Endothelial cell of umbilical vein (primary cell): ENCODE results near the gene FSIP1. TPM values are rescaled to one million over a fixed set of nuclear protein-coding genes. Genes with fewer than 3 reads are reported as not detected.

ENCODE experiments used
- BruUV-seq: library from RNA; stranded (reverse); fragments of 400-500 nt; replicated peaks from 2 replicates; lab custom pipeline; 2021; lab: Mats Ljungman, UMichigan
- CTCF ChIA-PET: fragments of 300-600, 350-600 bp; sonication (Branson Sonifier 250); formaldehyde crosslinking; loops from one replicate; lab custom pipeline; 2021; ENCODE audit warnings: antibody characterized with exemption, inconsistent platforms; lab: Charles Lee
- POLR2A ChIA-PET: fragments of 300-600, 350-600 bp; sonication (Branson Sonifier 250); formaldehyde crosslinking; loops from one replicate; lab custom pipeline; 2021; ENCODE audit warnings: antibody characterized with exemption, inconsistent platforms; lab: Charles Lee
- DNase-seq: peaks from one replicate; pipeline ENCODE4 v3.0.0-alpha.2; 2011; ENCODE audit warnings: low read depth, low spot score
- FAIRE-seq: peaks from 2 replicates; lab custom pipeline; 2011; peaks lifted over from hg19 to GRCh38; lab: Jason Lieb, UNC
- H2AFZ ChIP-seq: 2 replicates; pipeline ENCODE4 v1.6.0; 2012; ENCODE audit warnings: low read depth, low read length, control low read depth, inconsistent platforms
- H3K27ac ChIP-seq: 2 replicates; pipeline ENCODE4 v1.5.1; 2011; ENCODE audit warnings: low read depth, mild to moderate bottlenecking, control low read depth, low read length, moderate library complexity; ENCODE audit not compliant: insufficient read depth
- H3K27me3 ChIP-seq, 2 experiments: 2 replicates each; pipeline versions ENCODE4 v1.6.0 to v1.6.1; 2011; ENCODE audit warnings: low read length in 2 of 2, mixed read lengths in 1 of 2; ENCODE audit not compliant: control insufficient read depth in 2 of 2, insufficient read depth in 2 of 2
- H3K36me3 ChIP-seq, 2 experiments: 2 replicates in 1 of 2; 3 replicates in 1 of 2; pipeline ENCODE4 v1.5.1; 2011; ENCODE audit warnings: low read length in 2 of 2, mild to moderate bottlenecking in 1 of 2, moderate library complexity in 1 of 2; ENCODE audit not compliant: control insufficient read depth in 2 of 2, insufficient read depth in 2 of 2; ENCODE audit errors: extremely low read depth in 1 of 2
- H3K4me1 ChIP-seq: 3 replicates; pipeline ENCODE4 v1.5.1; 2011; ENCODE audit warnings: mild to moderate bottlenecking, low read length; ENCODE audit not compliant: control insufficient read depth, insufficient read depth; ENCODE audit errors: extremely low read depth
- H3K4me2 ChIP-seq: 2 replicates; pipeline ENCODE4 v1.6.1; 2011; ENCODE audit warnings: low read length, control low read depth, mixed read lengths; ENCODE audit not compliant: insufficient read depth
- H3K4me3 ChIP-seq, 3 experiments: fragments of 200-600 bp in 1 of 3; sonication (generic), shearing (Covaris generic) in 1 of 3; replicated peaks in 1 of 3; 2 replicates each; pipeline ENCODE4 v1.5.1; 2011 to 2016; ENCODE audit warnings: control low read depth in 3 of 3, low read length in 3 of 3, mild to moderate bottlenecking in 2 of 3, inconsistent platforms in 1 of 3, low read depth in 1 of 3, moderate library complexity in 1 of 3; ENCODE audit not compliant: insufficient read depth in 1 of 3
- H3K79me2 ChIP-seq: 2 replicates; pipeline ENCODE4 v1.6.0; 2012; ENCODE audit warnings: low read length, inconsistent platforms; ENCODE audit not compliant: control insufficient read depth, insufficient read depth
- H3K9ac ChIP-seq: replicated peaks from 2 replicates; pipeline ENCODE3; 2011; ENCODE audit warnings: low read length, control low read depth; ENCODE audit not compliant: insufficient read depth; ENCODE audit errors: extremely low read depth
- H3K9me1 ChIP-seq: replicated peaks from 3 replicates; pipeline ENCODE4 v1.6.0; 2011; ENCODE audit warnings: mild to moderate bottlenecking, low read length; ENCODE audit not compliant: control insufficient read depth, insufficient read depth; ENCODE audit errors: extremely low read depth
- H3K9me3 ChIP-seq: replicated peaks from 2 replicates; pipeline ENCODE4 v1.5.1; 2012; ENCODE audit warnings: low read length, inconsistent platforms; ENCODE audit not compliant: control insufficient read depth, insufficient read depth
- H4K20me1 ChIP-seq: replicated peaks from 2 replicates; pipeline ENCODE3; 2011; ENCODE audit warnings: mild to moderate bottlenecking, low read length; ENCODE audit not compliant: control insufficient read depth, insufficient read depth; ENCODE audit errors: extremely low read depth
- EZH2 ChIP-seq: IDR thresholded peaks from 2 replicates; pipeline ENCODE4 v1.6.1; 2012; ENCODE audit warnings: borderline replicate concordance, low read depth, mild to moderate bottlenecking, moderate library complexity, low read length, inconsistent platforms; ENCODE audit not compliant: severe bottlenecking
- FOS ChIP-seq: IDR thresholded peaks from 2 replicates; pipeline ENCODE4 v1.6.1; 2011; ENCODE audit warnings: mild to moderate bottlenecking, low read length, moderate library complexity, borderline replicate concordance; ENCODE audit not compliant: insufficient read depth
- GATA2 ChIP-seq: IDR thresholded peaks from 2 replicates; pipeline ENCODE4 v1.7.0; 2011; ENCODE audit warnings: low read depth, mild to moderate bottlenecking, moderate library complexity, mixed read lengths, low read length; ENCODE audit not compliant: insufficient read length, insufficient read depth
- JUN ChIP-seq: IDR thresholded peaks from 2 replicates; pipeline ENCODE4 v1.6.1; 2011; ENCODE audit warnings: borderline replicate concordance, low read depth; ENCODE audit not compliant: insufficient read length, insufficient read depth
- MYC ChIP-seq: IDR thresholded peaks from one replicate; pipeline ENCODE4 v1.6.1; 2011; ENCODE audit warnings: mild to moderate bottlenecking, low read depth, low read length
- POLR2A ChIP-seq: IDR thresholded peaks from 2 replicates; pipeline ENCODE4 v1.6.1; 2012; ENCODE audit warnings: low read depth, mild to moderate bottlenecking, control low read depth, low read length
- POLR2AphosphoS5 ChIP-seq: IDR thresholded peaks from 2 replicates; pipeline ENCODE4 v1.6.1; 2012; ENCODE audit warnings: low read depth, mild to moderate bottlenecking, control low read depth, low read length, moderate library complexity; ENCODE audit not compliant: insufficient read depth
- dilution Hi-C: fragments of 300-500 bp; cut with MboI; formaldehyde crosslinking; loops from one replicate; pipeline ENCODE4 v1.15.0; 2019; ENCODE audit warnings: low sequenced_read_pairs; ENCODE audit not compliant: extremely low pct_ligation_motif_present
- intact Hi-C: fragments of 100-400 bp; cut with micrococcal nuclease; formaldehyde crosslinking; loops from one replicate; pipeline ENCODE4 v1.10.0; 2022
- polyA plus RNA-seq, 4 experiments: library from polyadenylated mRNA; depleted of rRNA in 3 of 4; stranded (reverse) in 3 of 4; unstranded in 1 of 4; fragments of >200 nt; gene quantifications; 2 replicates each; pipeline versions ENCODE4 v1.2.1 to v1.2.3, GENCODE V29; 2011 to 2012; ENCODE audit warnings: missing spikeins in 1 of 4
- total RNA-seq: library from RNA; stranded (reverse); gene quantifications from 2 replicates; pipeline ENCODE4 v1.2.3, GENCODE V29; 2021
- TF ChIP-seq, protein P1 (sequence below), 2 donors: IDR thresholded peaks; 1 replicate in 1 of 2; 2 replicates in 1 of 2; pipeline ENCODE4 v1.5.1; 2011; ENCODE audit warnings: low read length in 2 of 2, mild to moderate bottlenecking in 2 of 2, moderate library complexity in 2 of 2, control low read depth in 1 of 2, inconsistent platforms in 1 of 2, low read depth in 1 of 2; ENCODE audit not compliant: insufficient read depth in 1 of 2; ENCODE audit errors: extremely low read depth in 1 of 2
- TF ChIP-seq, protein P2 (sequence below): IDR thresholded peaks from 2 replicates; pipeline ENCODE4 v1.6.1; 2011; ENCODE audit not compliant: insufficient read depth, insufficient read length

The FSIP1 gene
- total and polyA plus RNA-seq, 2 donors (not counting 3 experiments of a cell fraction or from before 2014, with no cell fraction given), result 0.23 to 1.1 TPM

DNA sequence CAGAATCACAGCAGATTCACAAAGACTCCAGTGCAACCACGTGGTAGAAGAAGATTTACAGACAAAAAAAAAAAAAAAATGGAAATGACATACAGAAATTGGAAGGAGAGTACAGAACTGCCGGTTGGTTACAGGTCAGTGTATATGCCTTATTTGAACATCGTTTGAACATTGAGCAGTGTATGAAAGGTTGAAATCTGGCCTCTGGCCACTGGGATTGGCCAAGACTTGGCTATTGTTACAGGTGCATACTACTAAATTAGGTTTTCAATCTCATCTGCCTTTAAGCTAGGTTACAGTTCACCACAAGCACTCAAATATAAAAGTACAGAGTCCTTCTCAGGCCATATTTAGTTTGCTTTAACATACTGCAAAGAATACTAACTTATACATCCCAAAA is 142.0 kb downstream of the FSIP1 start:
- peaks cover 20% of the 10 kb centered on the region for H3K4me1 ChIP-seq
- DNase-seq (no peak), FAIRE-seq (no peak)
- no peak overlapping the region for H3K9ac ChIP-seq
- CTCF ChIA-PET, result interaction anchor here (0.7 to 2.5 kb wide), 9 partner anchors 9 to 116 kb away, joined by 3 to 21 read pairs (median 4); no protein-coding TSS in a partner anchor
- H3K79me2 ChIP-seq, result no peaks in the 10 kb centered on the region
- no peaks in the 10 kb centered on the region for H3K9me3 ChIP-seq
- POLR2A ChIA-PET, result no interaction called here
- H3K27me3 ChIP-seq, result no peaks in the 10 kb centered on the region
- no TSS peak for BruUV-seq
- TF ChIP-seq EZH2, result no peak
- TF ChIP-seq, protein P1, sequence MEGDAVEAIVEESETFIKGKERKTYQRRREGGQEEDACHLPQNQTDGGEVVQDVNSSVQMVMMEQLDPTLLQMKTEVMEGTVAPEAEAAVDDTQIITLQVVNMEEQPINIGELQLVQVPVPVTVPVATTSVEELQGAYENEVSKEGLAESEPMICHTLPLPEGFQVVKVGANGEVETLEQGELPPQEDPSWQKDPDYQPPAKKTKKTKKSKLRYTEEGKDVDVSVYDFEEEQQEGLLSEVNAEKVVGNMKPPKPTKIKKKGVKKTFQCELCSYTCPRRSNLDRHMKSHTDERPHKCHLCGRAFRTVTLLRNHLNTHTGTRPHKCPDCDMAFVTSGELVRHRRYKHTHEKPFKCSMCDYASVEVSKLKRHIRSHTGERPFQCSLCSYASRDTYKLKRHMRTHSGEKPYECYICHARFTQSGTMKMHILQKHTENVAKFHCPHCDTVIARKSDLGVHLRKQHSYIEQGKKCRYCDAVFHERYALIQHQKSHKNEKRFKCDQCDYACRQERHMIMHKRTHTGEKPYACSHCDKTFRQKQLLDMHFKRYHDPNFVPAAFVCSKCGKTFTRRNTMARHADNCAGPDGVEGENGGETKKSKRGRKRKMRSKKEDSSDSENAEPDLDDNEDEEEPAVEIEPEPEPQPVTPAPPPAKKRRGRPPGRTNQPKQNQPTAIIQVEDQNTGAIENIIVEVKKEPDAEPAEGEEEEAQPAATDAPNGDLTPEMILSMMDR (IDR thresholded peaks at IDR 0.05; ENCODE audit: extremely low read depth in 1 of 2, insufficient read depth in 1 of 2, low read depth in 1 of 2, low read length in 2 of 2), result no peak
- TF ChIP-seq MYC, result no peak
- no peak for TF ChIP-seq GATA2
- TF ChIP-seq POLR2AphosphoS5, result no peak
- TF ChIP-seq POLR2A, result no peak
- TF ChIP-seq FOS, result no peak
- TF ChIP-seq, protein P2, sequence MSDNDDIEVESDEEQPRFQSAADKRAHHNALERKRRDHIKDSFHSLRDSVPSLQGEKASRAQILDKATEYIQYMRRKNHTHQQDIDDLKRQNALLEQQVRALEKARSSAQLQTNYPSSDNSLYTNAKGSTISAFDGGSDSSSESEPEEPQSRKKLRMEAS, result no peak
- TF ChIP-seq JUN, result no peak
- H2AFZ ChIP-seq, result no peak overlapping the region
- intact Hi-C loops, result no loop called here
- H3K4me2 ChIP-seq, result no peak overlapping the region
- no peaks in the 10 kb centered on the region for H3K9me1 ChIP-seq
- H4K20me1 ChIP-seq, result no peaks in the 10 kb centered on the region
- dilution Hi-C loops, result no loop called here
- no peak overlapping the region for H3K27ac ChIP-seq
- H3K4me3 ChIP-seq, result no peak overlapping the region
- no peaks in the 10 kb centered on the region for H3K36me3 ChIP-seq
